H7 (cell line): ENCODE data around the gene GJE1. TPM values are rescaled to one million over a fixed set of nuclear protein-coding genes. Genes with fewer than 3 reads are reported as not detected.
A peak's percentile ranks its signal among the peaks of the same experiment; 100 is the strongest.
"Not testable (repeated sequence)": the region's sequence is repeated elsewhere in the genome, so short reads cannot be mapped to it uniquely, and the experiment has no call there.

Source experiments
- DNase-seq: peaks from one replicate; pipeline ENCODE4 v3.0.0; 2012
- H3K27me3 ChIP-seq: 2 replicates; pipeline ENCODE4 v1.6.0; 2011; ENCODE audit warnings: mild to moderate bottlenecking, low read length; ENCODE audit not compliant: control insufficient read depth, insufficient read depth
- H3K36me3 ChIP-seq: replicated peaks from 2 replicates; pipeline ENCODE4 v1.5.1; 2011; ENCODE audit warnings: low read length; ENCODE audit not compliant: control insufficient read depth, insufficient read depth
- H3K4me3 ChIP-seq: 2 replicates; pipeline ENCODE4 v1.5.1; 2011; ENCODE audit warnings: low read depth, mild to moderate bottlenecking, control low read depth, low read length, moderate library complexity; ENCODE audit not compliant: insufficient read depth
- total RNA-seq: library from RNA; depleted of rRNA; stranded (reverse); fragments of >200 nt; shearing (Covaris generic); gene quantifications from 2 replicates; pipeline ENCODE4 v1.2.3, GENCODE V29; 2014; rRNA removed

The GJE1 gene, protein sequence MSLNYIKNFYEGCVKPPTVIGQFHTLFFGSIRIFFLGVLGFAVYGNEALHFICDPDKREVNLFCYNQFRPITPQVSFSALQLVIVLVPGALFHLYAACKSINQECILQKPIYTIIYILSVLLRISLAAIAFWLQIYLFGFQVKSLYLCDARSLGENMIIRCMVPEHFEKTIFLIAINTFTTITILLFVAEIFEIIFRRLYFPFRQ
- total RNA-seq: not detected in 2 replicates

DNA sequence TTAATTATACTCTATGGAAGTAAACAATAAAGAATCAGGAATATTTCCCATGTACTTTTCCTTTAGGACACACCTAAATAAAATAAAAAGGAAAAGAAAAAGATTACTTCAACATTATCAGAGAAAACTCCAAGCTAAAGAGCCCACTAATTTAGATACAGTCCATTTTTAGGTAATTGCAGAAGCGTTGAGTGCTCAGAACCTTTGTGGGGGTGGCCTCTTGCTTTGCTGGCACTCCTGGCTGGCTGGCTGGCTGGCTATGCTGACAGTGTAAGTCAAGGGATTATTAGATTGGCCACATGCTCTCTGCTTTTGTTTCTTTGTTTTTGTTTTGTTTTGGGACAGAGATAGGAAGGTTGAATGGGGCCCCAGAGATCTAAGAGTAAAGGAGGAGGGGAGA, at the start of gene GJE1:
Gene GJE1 (plus strand): TSS at position 301 of the 400 bp plus-strand sequence. CDS start 234 bp downstream, outside the sequence.
- H3K27me3 ChIP-seq: no peaks in the 10 kb centered on the region
- DNase-seq: peak; percentile 6
- H3K36me3 ChIP-seq: no peaks in the 10 kb centered on the region
- H3K4me3 ChIP-seq: no peak within 1 kb of the TSS

DNA sequence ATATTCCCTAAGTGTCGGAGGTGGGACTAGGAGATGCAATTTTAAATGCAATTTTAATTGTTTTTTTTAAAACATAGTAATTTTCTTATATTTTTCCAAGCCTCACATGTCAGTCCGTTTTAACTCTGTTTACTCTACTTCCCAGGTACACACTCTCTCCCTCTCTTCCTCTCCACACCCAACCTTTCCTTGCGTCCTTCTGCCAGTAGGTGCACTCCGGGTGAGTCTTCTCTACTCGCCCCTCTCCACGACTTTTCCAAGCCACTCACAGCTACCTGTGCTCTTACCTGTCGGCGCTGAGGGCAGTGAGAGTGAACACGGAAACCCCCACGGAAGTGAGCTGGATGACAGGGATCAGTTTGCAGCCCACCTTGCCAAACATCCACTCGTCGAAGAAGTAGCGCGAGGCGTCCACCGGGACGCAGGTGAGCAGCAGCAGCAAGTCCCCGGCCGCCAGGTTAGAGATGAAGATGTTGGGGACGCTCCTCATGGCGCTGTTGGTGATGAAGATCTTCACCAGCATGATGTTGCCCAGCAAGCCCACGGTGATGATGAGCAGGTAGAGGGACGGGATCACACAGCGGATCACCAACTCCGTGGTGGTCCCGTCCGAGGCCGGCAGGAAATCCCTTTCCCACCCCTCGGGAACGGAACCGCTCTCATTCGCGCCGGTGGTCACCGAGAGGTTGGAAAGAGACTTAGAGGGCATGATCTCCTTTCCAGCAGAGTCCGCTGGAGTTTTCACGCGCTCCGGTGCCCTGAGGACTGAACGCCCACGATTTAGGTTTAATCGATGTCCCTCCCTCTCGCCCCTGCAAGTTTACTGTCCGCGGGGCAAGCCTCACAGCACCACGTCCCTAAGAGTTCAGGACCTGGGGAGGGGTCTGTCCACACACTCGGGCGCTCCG, 44.5 kb upstream of the GJE1 start:
- H3K27me3 ChIP-seq: peaks cover 9% of the 10 kb centered on the region
- no peaks in the 10 kb centered on the region for H3K36me3 ChIP-seq
- H3K4me3 ChIP-seq: peak overlapping the region; percentile 16; the same call in 1 of the 2 replicates
- DNase-seq: no peak

DNA sequence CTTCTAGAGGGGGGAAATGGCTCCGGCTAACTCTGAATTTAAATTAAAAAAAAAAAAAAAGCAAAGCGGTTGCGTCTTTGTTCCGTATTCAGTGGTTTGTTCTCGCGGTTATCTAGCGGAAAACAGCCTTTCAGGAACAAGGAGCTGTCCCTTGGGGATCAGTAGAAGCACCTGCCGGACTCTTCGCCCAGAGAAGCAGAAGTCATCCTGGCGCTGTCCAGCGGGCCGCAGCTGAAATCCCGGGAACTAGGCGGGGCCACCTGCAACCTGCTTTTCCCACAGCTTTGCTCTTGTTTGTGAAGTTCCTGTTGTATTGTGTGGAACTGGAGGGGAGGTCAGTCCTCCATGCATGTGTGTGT, 43.9 kb upstream of the GJE1 start:
- H3K36me3 ChIP-seq: no peaks in the 10 kb centered on the region
- no peak overlapping the region for H3K4me3 ChIP-seq
- peak; percentile 22 for DNase-seq
- H3K27me3 ChIP-seq: peaks cover 9% of the 10 kb centered on the region

DNA sequence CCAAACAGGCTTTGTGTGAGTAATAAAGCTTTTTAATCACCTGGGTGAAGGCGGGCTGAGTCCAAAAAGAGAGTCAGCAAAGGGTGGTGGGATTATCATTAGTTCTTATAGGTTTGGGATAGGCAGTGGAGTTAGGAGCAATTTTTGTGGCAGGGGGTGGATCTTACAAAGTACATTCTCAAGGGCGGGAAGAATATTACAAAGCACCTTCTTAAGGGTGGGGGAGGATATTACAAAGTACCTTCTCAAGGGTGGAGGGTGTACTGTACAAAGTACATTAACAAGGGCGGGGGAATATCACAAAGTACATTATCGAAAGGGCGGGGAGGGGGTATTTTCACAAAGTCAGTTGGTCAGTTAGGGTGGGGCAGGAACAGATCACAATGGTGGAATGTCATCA, 27.9 kb upstream of the GJE1 start:
- H3K36me3 ChIP-seq, H3K27me3 ChIP-seq, DNase-seq, H3K4me3 ChIP-seq: not testable (repeated sequence)

- not testable (repeated sequence) for H3K36me3 ChIP-seq, H3K27me3 ChIP-seq, H3K4me3 ChIP-seq, DNase-seq
These were observed 21.9 kb upstream of the GJE1 start for GRCh38 chr6:142110820-142111219.

- Histone ChIP-seq H3K4me3 (no peak overlapping the region), H3K27me3 (no peaks in the 10 kb centered on the region), H3K36me3 (no peaks in the 10 kb centered on the region)
- DNase-seq: no peak
These were observed 20.2 kb upstream of the GJE1 start for GRCh38 chr6:142112451-142113061.

GRCh38 chr6:142117366-142117765, 15.4 kb upstream of the GJE1 start:
- no peaks in the 10 kb centered on the region for H3K27me3 ChIP-seq
- no peak for DNase-seq
- no peak overlapping the region for H3K4me3 ChIP-seq
- H3K36me3 ChIP-seq: no peaks in the 10 kb centered on the region

GRCh38 chr6:142118328-142118727, 14.4 kb upstream of the GJE1 start:
- no peak for DNase-seq
- Histone ChIP-seq H3K27me3 (no peaks in the 10 kb centered on the region), H3K4me3 (no peak overlapping the region), H3K36me3 (no peaks in the 10 kb centered on the region)

GRCh38 chr6:142118925-142119324, 13.8 kb upstream of the GJE1 start:
- no peak for DNase-seq
- no peaks in the 10 kb centered on the region for H3K27me3 ChIP-seq
- H3K36me3 ChIP-seq: no peaks in the 10 kb centered on the region
- no peak overlapping the region for H3K4me3 ChIP-seq

GRCh38 chr6:142121342-142121741, 11.4 kb upstream of the GJE1 start:
- Histone ChIP-seq H3K4me3 (no peak overlapping the region), H3K27me3 (no peaks in the 10 kb centered on the region), H3K36me3 (no peaks in the 10 kb centered on the region)
- DNase-seq: no peak

GRCh38 chr6:142130814-142131213, 1.9 kb upstream of the GJE1 start:
- Histone ChIP-seq H3K36me3 (no peaks in the 10 kb centered on the region), H3K27me3 (no peaks in the 10 kb centered on the region), H3K4me3 (no peak overlapping the region)
- no peak for DNase-seq

DNA sequence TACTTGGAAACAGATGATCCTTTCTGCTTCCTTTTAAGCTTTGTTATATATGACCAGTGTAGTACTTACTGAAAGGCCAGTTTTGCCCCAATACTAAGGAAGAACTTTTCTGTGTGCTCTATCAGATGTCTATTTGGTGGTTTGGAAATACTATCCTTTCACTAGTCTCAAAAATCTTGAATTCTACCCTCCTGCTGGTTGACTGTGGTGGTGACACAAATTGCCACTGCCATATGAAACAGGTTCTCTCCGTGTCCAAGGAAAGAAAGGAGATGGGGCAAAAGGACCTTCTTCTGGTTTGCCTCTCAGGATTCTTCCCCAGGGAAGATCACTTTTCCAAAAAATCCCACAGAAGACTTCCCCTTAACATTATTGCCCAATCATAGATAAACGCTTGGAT, 6.2 kb downstream of the GJE1 start:
- no peak for DNase-seq
- Histone ChIP-seq H3K27me3 (no peaks in the 10 kb centered on the region), H3K36me3 (no peaks in the 10 kb centered on the region), H3K4me3 (no peak overlapping the region)

DNA sequence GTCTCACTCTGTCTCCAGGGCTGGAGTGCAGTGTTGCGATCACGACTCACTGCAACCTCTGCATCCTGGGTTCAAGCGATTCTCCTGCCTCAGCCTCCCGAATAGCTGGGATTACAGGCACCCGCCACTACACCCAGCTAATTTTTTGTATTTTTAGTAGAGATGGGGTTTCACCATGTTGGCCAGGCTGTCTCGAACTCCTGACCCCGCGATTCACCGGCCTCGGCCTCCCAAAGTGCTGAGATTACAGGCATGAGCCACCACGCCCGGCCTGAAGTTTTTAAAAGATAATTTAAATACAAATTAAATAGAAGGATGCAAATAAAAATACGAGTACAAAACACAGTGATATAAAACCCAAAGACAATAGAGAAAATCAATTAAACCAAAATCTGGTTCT, 8.8 kb downstream of the GJE1 start:
- DNase-seq, H3K36me3 ChIP-seq, H3K4me3 ChIP-seq, H3K27me3 ChIP-seq: not testable (repeated sequence)

GRCh38 chr6:142146828-142147662, 14.3 kb downstream of the GJE1 start, which contains the start of the genes NMBR and VTA1:
NMBR (minus strand) TSS chr6:142147122; CDS start chr6:142088658, 58,464 bp downstream.
VTA1 (plus strand) TSS chr6:142147263; CDS start chr6:142147288, 25 bp downstream.
- Histone ChIP-seq H3K27me3 (no peaks in the 10 kb centered on the region), H3K4me3 (peak within 1 kb of the TSS; percentile 80), H3K36me3 (no peaks in the 10 kb centered on the region)
- peak; percentile 70 for DNase-seq
